ENCODE data around the gene HYDIN.
"Not testable (repeated sequence)": the region's sequence is repeated elsewhere in the genome, so short reads cannot be mapped to it uniquely, and the experiment has no call there.

DNA sequence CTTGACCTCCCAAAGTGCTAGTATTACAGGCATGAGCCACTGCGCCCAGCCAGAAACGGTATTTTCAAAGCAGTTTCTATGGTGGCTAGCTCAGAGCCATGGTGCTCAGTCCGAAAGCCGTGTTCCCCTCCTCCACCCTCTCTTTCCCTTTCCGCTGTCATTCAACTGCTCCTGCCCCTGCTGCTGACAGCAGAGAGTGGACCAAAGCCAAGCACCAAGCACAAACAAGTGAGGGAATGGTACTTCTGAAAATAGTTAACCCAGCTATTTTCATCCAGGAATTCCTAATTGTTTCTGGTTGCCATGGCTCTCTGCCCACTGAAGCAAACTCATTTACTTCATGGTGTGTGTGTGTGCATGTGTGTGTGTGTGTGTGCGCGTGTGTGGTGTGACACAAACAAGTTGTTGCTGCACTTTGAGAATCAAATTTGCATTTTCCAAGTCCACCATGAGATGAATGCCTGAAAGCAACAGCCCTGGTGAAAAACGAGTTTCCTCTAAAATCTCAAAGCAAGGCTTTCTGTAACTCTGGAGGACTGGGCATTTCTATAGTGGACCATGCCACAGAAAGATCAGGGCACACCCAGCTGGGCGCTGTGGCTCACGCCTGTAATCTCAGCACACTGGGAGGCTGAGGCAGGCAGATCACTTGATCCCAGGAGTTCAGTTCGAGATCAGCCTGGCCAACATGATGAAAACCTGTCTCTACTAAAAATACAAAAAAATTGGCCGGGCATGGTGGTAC is 293.6 kb downstream of the HYDIN start:
- TF ChIP-seq, protein P1, sequence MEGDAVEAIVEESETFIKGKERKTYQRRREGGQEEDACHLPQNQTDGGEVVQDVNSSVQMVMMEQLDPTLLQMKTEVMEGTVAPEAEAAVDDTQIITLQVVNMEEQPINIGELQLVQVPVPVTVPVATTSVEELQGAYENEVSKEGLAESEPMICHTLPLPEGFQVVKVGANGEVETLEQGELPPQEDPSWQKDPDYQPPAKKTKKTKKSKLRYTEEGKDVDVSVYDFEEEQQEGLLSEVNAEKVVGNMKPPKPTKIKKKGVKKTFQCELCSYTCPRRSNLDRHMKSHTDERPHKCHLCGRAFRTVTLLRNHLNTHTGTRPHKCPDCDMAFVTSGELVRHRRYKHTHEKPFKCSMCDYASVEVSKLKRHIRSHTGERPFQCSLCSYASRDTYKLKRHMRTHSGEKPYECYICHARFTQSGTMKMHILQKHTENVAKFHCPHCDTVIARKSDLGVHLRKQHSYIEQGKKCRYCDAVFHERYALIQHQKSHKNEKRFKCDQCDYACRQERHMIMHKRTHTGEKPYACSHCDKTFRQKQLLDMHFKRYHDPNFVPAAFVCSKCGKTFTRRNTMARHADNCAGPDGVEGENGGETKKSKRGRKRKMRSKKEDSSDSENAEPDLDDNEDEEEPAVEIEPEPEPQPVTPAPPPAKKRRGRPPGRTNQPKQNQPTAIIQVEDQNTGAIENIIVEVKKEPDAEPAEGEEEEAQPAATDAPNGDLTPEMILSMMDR (IDR thresholded peaks at IDR 0.05): not testable (repeated sequence)
- not testable (repeated sequence) for TF ChIP-seq POLR2A, POLR2AphosphoS5 (IDR thresholded peaks at IDR 0.05)

Measured in sigmoid colon (tissue), 4 donors.